GM18870 (cell line): ENCODE measurements around the gene SNCAIP.

Source experiments
- ATAC-seq: cut with Tn5 transposase; IDR thresholded peaks from one replicate; pipeline ENCODE4 v1.9.1; 2021; ENCODE audit warnings: moderate library complexity; ENCODE audit not compliant: unreplicated experiment

Gene SNCAIP

DNA sequence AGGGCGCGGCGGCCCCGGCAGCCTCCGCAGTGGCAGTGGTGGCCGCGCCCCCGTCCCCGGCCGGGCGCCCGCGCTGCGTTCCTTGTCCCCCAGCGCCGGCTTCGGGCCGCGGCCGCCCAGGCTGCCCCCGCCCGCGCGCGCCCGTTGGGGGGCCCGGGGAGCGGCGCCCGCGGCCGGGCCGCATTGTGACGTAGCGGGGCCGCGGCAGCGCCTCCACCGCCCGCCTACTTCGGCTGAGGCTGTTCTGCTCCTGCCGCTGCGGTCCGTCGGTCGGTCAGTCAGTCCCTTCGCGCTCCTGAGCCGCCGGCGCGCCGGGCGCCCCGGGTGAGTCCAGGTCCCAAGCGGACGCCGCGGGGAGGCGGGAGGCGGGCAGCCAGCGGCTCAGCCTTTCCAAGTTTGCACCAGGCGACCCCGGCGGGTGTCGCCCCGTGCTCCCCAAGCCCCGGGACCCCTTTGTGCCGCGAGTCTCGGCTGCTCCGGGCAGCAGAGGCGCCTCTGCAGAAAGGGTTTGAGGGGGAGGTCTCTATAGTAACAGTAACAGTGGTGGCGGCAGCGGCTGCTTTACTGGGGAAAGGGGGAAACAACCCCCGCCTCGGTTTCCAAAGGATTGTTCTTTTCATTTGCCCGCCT is at the start of gene SNCAIP:
SNCAIP (plus strand) TSS at position 277 of the 630 bp plus-strand sequence. CDS start 78,898 bp downstream, outside the sequence.
- no peak for ATAC-seq

DNA sequence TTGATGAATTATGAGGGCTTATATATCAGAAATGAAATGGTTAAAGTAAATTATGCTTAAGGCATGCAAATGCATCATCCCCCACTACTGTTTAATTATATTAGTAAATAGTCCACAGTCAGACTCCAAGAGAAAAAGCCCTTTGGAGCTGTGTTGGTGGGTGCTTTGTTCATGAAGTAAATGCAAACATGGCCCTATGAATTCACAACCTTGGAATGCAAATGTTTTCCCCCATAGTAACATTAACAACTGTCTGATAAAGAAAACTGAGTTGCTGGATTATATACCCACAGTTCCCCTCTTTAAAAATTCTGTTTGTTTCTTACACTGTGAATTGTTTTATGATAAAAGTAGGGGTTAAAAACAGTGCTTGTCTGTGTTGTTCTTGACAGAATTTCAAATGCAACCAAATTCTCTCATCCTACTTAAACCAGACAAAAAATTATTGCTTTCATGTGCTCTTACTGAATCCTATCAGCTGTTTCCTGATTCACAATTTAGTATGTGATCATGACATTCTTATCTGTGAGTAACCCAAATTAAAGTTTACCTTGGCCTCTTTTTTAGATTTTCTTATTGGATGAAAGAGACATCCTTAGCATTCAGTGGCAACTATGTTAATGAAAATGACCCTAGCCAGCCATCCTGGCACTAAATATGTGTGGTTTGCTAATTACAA is 48.5 kb upstream of the SNCAIP start:
- ATAC-seq, result no peak

- no peak for ATAC-seq
Observed at GRCh38 chr5:122264610-122265009, 47.4 kb upstream of the SNCAIP start.

- no peak for ATAC-seq
Observed at GRCh38 chr5:122267185-122267584, 44.9 kb upstream of the SNCAIP start.

DNA sequence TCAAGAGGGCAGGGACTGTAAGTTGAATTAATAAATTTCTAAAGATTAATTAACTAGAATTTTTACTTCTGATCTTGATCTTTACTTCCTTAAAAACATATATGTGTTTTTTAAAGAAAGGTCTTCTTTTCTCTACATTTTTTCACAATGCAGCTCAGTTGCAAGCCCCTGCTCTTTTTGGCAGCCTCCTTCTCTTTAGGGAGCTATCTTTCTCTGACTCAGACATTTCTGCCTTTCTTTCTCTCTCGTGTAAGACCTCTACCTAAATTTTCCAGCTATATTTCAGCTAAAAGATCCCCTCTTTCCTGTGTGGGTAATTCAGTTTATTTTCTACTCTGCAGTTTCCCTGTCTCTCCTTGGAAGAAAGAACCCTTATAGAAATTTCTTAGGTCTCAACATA is 38.3 kb upstream of the SNCAIP start:
- ATAC-seq, result no peak

- ATAC-seq, result no peak
Observed at GRCh38 chr5:122283592-122283991, 28.4 kb upstream of the SNCAIP start.

GRCh38 chr5:122286541-122286940 is 25.5 kb upstream of the SNCAIP start:
- ATAC-seq, result no peak

DNA sequence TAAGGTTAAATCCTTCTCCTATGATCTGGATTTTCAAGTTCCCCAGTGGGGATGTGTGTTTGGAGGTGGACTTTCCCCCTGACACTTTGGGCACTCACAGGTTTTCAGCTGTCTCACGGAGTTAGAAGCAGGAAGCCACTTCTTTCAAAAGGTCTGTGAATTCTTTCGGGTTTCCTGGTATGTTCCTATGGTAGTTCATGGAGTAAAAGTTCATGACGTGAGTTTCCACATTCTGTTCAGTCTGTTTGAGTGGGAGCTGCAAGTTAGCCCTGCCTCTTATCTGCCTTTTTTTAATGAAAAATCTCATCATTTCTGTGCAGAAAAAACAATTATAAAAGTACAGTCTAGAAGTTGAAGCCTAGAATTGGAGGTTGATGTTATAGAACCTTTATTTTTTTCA is 24.9 kb upstream of the SNCAIP start:
- no peak for ATAC-seq

GRCh38 chr5:122291000-122291901 is 20.8 kb upstream of the SNCAIP start:
- ATAC-seq, result no peak

GRCh38 chr5:122292332-122292731 is 19.7 kb upstream of the SNCAIP start:
- ATAC-seq, result no peak

DNA sequence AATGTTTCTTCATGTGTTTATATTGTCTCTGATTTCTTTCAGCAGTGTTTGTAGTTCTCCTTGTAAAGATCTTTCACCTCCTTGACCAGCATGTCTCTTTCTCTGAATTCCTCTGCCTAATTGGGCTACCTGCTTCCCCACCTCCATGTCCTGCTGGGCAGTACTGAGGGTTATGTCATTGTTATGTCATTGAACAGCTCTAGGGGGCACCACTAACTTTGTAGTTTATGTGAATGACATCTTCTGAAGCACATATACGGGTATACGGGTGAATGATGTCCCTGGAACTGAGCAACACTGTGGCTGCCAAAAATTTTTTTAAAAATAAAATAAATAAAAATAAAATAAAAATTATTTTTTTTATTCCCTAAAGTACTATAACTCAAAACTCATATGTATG is 16.9 kb upstream of the SNCAIP start:
- no peak for ATAC-seq

GRCh38 chr5:122296871-122297270 is 15.2 kb upstream of the SNCAIP start:
- ATAC-seq, result no peak

DNA sequence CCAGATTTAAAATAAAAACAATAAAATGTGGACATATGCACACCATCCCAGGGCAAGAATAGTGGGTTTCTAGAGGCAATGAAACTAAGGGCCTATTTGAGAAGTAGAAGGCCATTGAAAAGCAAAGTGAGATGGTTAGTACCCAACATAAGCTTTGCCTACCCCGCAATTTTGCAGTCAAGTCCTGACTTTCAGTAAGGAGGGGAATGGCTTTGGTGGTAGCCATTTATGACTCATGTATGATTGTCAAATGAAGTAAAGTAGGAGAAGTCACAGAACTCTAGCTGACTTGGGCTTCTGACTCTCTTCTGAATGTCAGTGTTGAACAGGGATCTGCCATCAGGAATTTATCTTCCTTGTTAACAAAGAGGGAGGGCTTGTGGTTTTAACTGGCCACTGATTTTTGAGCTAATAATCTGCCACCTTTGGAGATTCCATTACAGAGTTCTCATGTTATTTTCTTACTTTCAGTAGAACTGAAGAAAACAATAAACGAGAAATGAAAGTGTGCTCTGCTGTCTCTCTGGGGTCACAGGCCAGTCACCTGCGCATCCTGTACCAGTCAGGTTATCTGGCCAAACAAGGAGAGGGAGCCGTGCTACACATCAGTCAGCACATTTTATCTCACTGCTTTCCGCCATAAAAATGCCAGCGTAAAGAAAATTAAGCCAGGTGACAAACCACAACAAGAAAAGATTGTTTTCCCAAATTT is 14.3 kb upstream of the SNCAIP start:
- ATAC-seq, result peak; percentile 78

DNA sequence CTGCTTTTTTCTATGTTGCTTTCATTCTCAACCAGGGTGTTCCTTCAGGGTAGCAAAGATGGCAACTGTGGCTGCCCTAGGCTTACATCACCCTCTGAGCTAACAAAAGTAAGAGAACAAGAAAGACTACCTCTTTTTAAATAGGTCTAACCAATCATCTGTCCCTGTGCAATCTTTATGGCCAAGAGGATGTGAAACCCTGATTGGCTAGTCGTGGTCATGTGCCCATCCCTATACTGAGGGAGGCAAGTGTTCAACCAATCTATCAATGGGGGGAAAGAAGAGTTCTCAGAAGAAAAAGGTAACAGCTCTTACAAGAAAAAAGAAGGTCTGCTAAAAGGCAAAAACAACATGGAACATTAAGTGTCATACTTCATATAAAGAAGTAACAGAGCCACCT is 11.7 kb upstream of the SNCAIP start:
- no peak for ATAC-seq

GRCh38 chr5:122301016-122301415 is 11.0 kb upstream of the SNCAIP start:
- ATAC-seq, result no peak

DNA sequence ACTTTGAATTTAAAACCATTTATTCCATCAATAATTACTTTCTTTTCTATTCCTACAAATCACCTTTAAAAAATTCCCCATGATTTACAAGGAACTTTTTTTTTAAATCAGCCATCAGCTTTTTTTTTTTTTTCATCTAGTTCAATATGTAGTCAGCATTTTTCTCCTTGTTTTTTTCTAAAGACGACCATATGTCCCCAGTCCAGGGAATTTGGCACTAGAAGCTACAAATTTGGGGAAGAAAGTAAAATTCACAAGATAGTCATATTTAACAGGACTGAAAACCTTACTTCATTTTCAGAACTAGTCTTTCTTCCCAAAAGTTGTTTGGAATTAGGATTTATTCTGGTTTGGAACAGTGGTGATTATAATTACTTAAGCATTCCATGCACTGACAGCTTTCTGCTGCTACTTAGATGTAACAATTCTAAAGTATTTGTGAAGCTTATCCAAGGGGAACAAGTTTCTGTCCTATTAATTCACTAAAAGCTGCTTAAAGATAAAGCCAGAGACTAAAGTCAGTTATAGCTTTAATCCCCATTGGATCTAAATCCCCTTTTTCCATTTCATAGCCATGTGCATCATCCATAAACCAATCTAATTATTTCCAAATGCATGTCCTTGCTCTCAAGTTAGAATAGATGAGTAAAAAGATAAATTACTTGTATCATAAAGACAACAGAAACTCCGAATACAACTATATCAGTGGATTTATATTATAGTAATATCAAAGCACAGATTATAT is 7.4 kb upstream of the SNCAIP start:
- no peak for ATAC-seq

- no peak for ATAC-seq
Observed at GRCh38 chr5:122306461-122306860, 5.6 kb upstream of the SNCAIP start.

GRCh38 chr5:122310889-122311288 is 1.1 kb upstream of the SNCAIP start:
- no peak for ATAC-seq

DNA sequence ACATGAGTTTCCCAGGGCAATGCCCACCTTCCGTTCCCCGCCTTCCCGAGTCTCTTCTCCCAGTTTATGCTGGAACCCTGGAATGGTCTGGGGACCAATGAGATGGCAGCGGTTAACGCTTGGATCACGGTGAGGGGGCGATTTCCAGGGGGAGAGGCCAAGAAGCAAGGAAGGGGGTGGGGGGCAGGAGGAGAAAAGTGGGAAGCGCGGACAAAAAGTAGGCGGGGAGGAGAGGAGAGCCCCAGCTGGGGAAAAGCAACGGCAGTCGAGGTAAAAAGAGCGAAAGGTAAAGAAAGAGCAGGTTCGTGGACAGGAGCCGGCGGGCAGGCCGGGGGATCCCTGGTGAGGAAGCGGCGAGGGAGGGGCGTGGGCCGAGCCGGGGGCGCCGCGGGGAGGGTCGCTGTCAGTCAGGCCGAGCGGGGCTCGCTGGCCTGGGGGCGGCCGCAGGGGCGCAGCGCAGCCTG is 508 bp upstream of the SNCAIP start:
- no peak for ATAC-seq
